Mesendoderm (in vitro differentiated cells): ENCODE data around the gene KCNA10.

Source experiments
- DNase-seq: peaks from one replicate; pipeline ENCODE4 v3.0.0; 2013
- H2AK5ac ChIP-seq: 2 replicates; pipeline ENCODE4 v1.6.1; 2013; ENCODE audit warnings: low read length, inconsistent platforms
- H2BK120ac ChIP-seq: 2 replicates; pipeline ENCODE4 v1.6.1; 2013; ENCODE audit warnings: low read depth, mild to moderate bottlenecking, low read length, moderate library complexity, mixed read lengths
- H2BK15ac ChIP-seq: replicated peaks from 2 replicates; pipeline ENCODE4 v1.6.1; 2013; ENCODE audit warnings: low read depth, mild to moderate bottlenecking, moderate library complexity
- H2BK5ac ChIP-seq: 2 replicates; pipeline ENCODE4 v1.6.1; 2013; ENCODE audit warnings: low read length, inconsistent platforms
- H3K18ac ChIP-seq: 2 replicates; pipeline ENCODE4 v1.6.1; 2013; ENCODE audit warnings: mild to moderate bottlenecking, low read length, mixed read lengths
- H3K23ac ChIP-seq: one replicate; pipeline ENCODE4 v1.6.1; 2013; ENCODE audit warnings: low read length
- H3K27ac ChIP-seq: 2 replicates; pipeline ENCODE4 v1.5.1; 2013; ENCODE audit warnings: low read depth, mild to moderate bottlenecking, inconsistent platforms, low read length, moderate library complexity
- H3K27me3 ChIP-seq: 2 replicates; pipeline ENCODE4 v1.6.1; 2013; ENCODE audit warnings: low read length, control low read depth, mild to moderate bottlenecking, inconsistent platforms; ENCODE audit not compliant: insufficient read depth, poor library complexity
- H3K36me3 ChIP-seq: 2 replicates; pipeline ENCODE4 v1.6.1; 2013; ENCODE audit warnings: low read length, inconsistent platforms; ENCODE audit not compliant: control insufficient read depth, insufficient read depth
- H3K4ac ChIP-seq: one replicate; pipeline ENCODE4 v1.6.1; 2013; ENCODE audit warnings: low read depth, mild to moderate bottlenecking, low read length, moderate library complexity
- H3K4me1 ChIP-seq: 2 replicates; pipeline ENCODE4 v1.6.1; 2013; ENCODE audit warnings: low read depth, low read length, inconsistent platforms; ENCODE audit not compliant: control insufficient read depth
- H3K4me2 ChIP-seq: 2 replicates; pipeline ENCODE4 v1.6.1; 2013; ENCODE audit warnings: low read length
- H3K4me3 ChIP-seq: 2 replicates; pipeline ENCODE4 v1.5.1; 2013; ENCODE audit warnings: mild to moderate bottlenecking, low read length
- H3K56ac ChIP-seq: one replicate; pipeline ENCODE4 v1.6.1; 2013; ENCODE audit warnings: low read length
- H3K79me1 ChIP-seq: 2 replicates; pipeline ENCODE4 v1.6.1; 2013; ENCODE audit warnings: low read length, inconsistent platforms
- H3K79me2 ChIP-seq: 2 replicates; pipeline ENCODE4 v1.6.1; 2013; ENCODE audit warnings: mild to moderate bottlenecking, low read length; ENCODE audit not compliant: control insufficient read depth, insufficient read depth
- H3K9ac ChIP-seq: 2 replicates; pipeline ENCODE4 v1.6.1; 2013; ENCODE audit warnings: low read length, inconsistent platforms
- H4K5ac ChIP-seq: one replicate; pipeline ENCODE4 v1.6.1; 2013; ENCODE audit warnings: low read length
- H4K8ac ChIP-seq: one replicate; pipeline ENCODE4 v1.6.1; 2013; ENCODE audit warnings: low read depth, mild to moderate bottlenecking, control low read depth, low read length, moderate library complexity
- WGBS: extraction: QIAGEN DNeasy Blood & Tissue Kit; methylation state at CpG from one replicate; pipeline ENCODE4 v1.1.7; 2013; ENCODE audit warnings: low lambda C conversion rate, missing lambda C conversion rate; ENCODE audit not compliant: insufficient coverage; ENCODE audit errors: extremely low coverage; 5-methylcytosine and 5-hydroxymethylcytosine counted together

Gene KCNA10

DNA sequence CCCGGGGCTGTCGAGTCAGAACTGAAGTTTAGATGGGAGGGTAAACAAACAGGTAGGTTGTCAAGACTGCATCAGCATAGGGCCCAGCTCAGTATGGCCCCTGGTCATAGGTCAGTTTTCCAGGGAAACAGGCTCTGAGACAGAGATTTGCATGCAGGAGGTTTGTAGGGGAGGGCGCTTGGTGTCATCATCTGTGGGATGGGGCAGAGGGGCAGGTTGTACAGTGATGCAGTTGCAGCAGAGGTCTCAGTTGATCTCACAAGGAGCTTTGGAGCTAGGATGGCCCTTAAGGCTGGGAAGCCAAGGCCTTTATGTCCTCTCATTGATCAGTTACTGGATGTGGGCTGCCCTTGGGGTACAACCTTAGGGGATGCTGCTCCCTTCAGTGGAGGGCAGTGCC is 38.5 kb upstream of the KCNA10 start:
- Histone ChIP-seq H2AK5ac (no peak overlapping the region), H3K4ac (no peak overlapping the region), H2BK120ac (no peak overlapping the region), H3K79me1 (no peaks in the 10 kb centered on the region), H3K56ac (no peak overlapping the region), H3K36me3 (no peaks in the 10 kb centered on the region), H4K5ac (no peak overlapping the region), H3K9ac (no peak overlapping the region), H3K4me2 (no peak overlapping the region), H3K27me3 (peaks cover 1% of the 10 kb centered on the region), H2BK15ac (no peak overlapping the region), H3K23ac (no peak overlapping the region), H3K4me1 (no peaks in the 10 kb centered on the region), H3K18ac (no peak overlapping the region), H2BK5ac (no peak overlapping the region), H3K4me3 (no peak overlapping the region), H4K8ac (no peak overlapping the region), H3K79me2 (no peaks in the 10 kb centered on the region), H3K27ac (no peak overlapping the region)
- no peak for DNase-seq
- no CpG with 5 or more reads among the region's 3 CpGs for WGBS

DNA sequence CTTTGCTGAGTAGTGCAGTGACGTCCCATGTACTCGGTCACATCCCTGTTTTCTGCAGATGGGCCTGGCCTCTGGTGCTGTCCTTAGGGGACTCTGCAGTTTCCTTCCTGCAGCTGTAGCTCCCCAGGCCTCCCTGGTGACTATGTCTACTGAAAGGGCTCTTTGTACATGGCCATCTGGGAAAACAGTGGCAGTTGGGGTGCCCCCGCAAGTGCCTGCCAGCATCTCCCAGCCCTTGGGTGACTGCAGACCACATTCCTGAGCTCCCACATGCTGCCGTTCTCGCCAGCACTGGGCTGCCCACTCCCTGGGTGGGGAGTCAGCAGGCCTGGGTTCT is 37.5 kb upstream of the KCNA10 start:
- Histone ChIP-seq H3K27me3 (peaks cover 1% of the 10 kb centered on the region), H3K4ac (no peak overlapping the region)

DNA sequence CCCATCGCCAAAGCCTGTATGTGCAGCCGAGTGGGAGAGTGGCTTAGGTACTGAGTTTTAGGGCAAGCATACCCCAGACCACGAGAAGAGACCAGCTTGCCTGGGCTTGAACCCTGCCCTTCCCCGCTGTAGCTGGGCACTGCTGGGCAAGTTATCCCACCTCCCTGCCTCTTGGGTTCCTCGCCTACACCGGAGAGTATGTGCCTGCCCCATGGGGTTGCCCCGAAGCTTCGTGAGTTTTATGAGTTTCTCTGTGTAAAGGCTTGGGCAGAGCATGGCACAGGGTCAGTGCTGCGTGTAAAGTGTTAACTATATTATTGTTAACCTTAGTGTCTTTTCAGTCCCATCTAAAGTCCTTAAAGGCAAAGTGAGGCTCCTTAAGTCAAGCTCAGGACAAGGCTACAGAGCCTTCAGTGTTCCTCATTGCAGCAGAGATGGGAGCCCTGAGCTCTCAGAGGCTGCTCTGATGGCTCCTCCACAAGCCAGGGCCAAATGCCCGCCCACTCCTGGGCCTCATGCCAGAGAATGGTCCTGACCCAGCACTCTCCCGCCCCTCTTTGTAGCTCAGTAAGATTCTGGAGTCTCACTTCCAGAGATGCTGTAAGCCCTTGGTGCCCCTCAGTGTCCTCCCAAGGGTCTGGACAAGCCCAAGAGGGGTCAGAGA is 37.0 kb upstream of the KCNA10 start:
- DNase-seq, result no peak
- no peak overlapping the region for H3K4me3 ChIP-seq

More for the DNA sequence above, 37.5 kb upstream of the KCNA10 start:
- H4K8ac ChIP-seq, result no peak overlapping the region
- no peak overlapping the region for H2BK15ac ChIP-seq
- H3K79me2 ChIP-seq, result no peaks in the 10 kb centered on the region
- no peak overlapping the region for H3K4me3 ChIP-seq
- no peaks in the 10 kb centered on the region for H3K36me3 ChIP-seq
- no CpG with 5 or more reads among the region's 5 CpGs for WGBS
- no peak overlapping the region for H3K27ac ChIP-seq
- no peaks in the 10 kb centered on the region for H3K4me1 ChIP-seq
- no peak overlapping the region for H2BK5ac ChIP-seq
- H2AK5ac ChIP-seq, result no peak overlapping the region
- no peak overlapping the region for H4K5ac ChIP-seq
- no peaks in the 10 kb centered on the region for H3K79me1 ChIP-seq
- H3K23ac ChIP-seq, result no peak overlapping the region
- no peak for DNase-seq
- H3K9ac ChIP-seq, result no peak overlapping the region
- H3K56ac ChIP-seq, result no peak overlapping the region
- no peak overlapping the region for H2BK120ac ChIP-seq
- no peak overlapping the region for H3K4me2 ChIP-seq
- H3K18ac ChIP-seq, result no peak overlapping the region

DNA sequence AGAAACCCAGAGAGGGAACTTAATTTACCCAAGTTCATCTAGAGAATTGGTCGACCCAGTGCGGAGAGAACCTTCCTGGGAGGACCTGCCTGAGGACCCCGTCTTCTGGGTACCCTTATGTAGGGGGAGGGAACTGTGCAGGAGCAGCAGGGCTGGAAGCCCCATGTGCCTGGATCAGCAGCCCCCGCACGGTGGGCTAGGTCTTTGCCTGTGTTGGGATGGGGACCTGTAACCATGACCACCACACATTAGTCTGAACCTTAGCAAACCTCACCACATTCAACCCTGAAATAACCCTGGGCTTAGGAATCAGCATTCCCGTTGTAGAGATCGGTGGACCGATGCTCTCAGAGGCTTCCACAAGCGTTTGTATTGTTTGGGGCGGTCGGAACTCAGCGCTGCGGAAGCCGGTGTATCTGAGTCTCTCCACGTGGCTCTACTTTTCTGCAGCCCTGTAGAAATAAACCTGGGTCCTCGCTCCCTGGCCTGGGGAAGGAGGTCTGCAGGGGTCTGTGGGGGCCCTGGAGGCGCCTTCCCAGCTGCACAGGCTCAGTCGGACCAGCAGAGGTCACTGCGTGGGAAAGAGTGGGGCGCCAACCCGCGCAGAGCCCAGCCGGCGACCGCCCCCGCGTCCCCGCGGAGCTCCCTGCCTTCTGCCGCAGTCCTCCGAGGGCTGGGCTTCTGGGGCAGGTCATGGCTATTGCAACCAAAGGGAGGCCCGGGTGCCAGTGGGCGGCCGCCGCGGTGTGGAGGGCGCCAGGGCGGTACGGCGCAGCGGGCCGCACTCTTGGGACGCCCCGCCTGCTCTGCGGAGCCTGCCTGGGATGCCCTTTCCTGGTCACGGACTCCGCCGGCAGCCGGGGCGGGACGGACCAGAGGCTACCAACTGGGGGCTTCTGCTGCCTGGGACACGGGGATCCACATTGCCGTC is 36.2 kb upstream of the KCNA10 start:
- no peak overlapping the region for H3K18ac ChIP-seq
- H3K4me3 ChIP-seq, result no peak overlapping the region
- H2BK15ac ChIP-seq, result no peak overlapping the region
- no peaks in the 10 kb centered on the region for H3K79me1 ChIP-seq
- no peak overlapping the region for H3K4ac ChIP-seq
- no peaks in the 10 kb centered on the region for H3K79me2 ChIP-seq
- no peak overlapping the region for H3K27ac ChIP-seq
- peak; percentile 64 for DNase-seq
- H4K8ac ChIP-seq, result no peak overlapping the region
- H2AK5ac ChIP-seq, result no peak overlapping the region
- no peaks in the 10 kb centered on the region for H3K36me3 ChIP-seq
- H2BK120ac ChIP-seq, result no peak overlapping the region
- peak overlapping the region; percentile 71 for H3K56ac ChIP-seq
- H3K4me2 ChIP-seq, result peak overlapping the region; percentile 68
- peaks cover 1% of the 10 kb centered on the region for H3K27me3 ChIP-seq
- peak overlapping the region; percentile 45 for H3K9ac ChIP-seq
- no peaks in the 10 kb centered on the region for H3K4me1 ChIP-seq
- no peak overlapping the region for H2BK5ac ChIP-seq
- WGBS, result no CpG with 5 or more reads among the region's 53 CpGs
- H4K5ac ChIP-seq, result no peak overlapping the region
- H3K23ac ChIP-seq, result no peak overlapping the region

More for the DNA sequence above, 37.0 kb upstream of the KCNA10 start:
- H3K36me3 ChIP-seq, result no peaks in the 10 kb centered on the region
- H3K4me2 ChIP-seq, result peak overlapping the region; percentile 68
- no peak overlapping the region for H3K4ac ChIP-seq
- H3K56ac ChIP-seq, result peak overlapping the region; percentile 71
- H3K18ac ChIP-seq, result no peak overlapping the region
- H3K27ac ChIP-seq, result no peak overlapping the region
- H3K9ac ChIP-seq, result peak overlapping the region; percentile 45
- no peaks in the 10 kb centered on the region for H3K79me2 ChIP-seq
- H2BK15ac ChIP-seq, result no peak overlapping the region
- H3K79me1 ChIP-seq, result no peaks in the 10 kb centered on the region
- no peak overlapping the region for H3K23ac ChIP-seq
- no peak overlapping the region for H4K8ac ChIP-seq
- no peaks in the 10 kb centered on the region for H3K4me1 ChIP-seq
- H3K27me3 ChIP-seq, result peaks cover 1% of the 10 kb centered on the region
- H4K5ac ChIP-seq, result no peak overlapping the region
- no peak overlapping the region for H2BK120ac ChIP-seq
- H2AK5ac ChIP-seq, result no peak overlapping the region
- no peak overlapping the region for H2BK5ac ChIP-seq
- WGBS, result no CpG with 5 or more reads among the region's 11 CpGs

DNA sequence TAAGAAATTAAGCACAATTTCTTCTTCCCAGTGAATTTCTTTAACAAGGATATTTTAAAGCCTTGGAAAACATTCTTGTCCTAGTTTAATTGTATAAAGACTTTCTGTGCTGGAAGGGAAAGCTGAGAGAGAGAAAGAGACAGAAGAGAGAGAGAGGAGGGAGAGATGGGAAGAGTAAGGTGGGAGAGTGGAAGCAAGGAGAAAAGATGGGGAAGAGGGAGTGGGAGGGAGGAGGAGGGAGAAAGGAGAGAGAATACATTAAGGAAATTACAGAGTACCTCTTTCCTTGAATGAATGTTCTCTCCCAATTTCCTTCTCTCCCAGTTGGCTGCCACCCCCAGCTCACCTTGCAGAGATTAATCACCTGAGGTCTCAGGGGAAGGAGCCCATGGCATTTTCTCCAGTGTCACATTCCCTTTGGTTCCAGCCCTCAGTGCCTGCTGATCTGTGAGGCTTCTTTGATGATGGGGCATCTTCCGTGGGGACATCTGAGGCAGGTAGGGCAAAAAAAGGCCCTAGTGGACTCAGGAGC is 32.4 kb upstream of the KCNA10 start:
- Histone ChIP-seq H3K79me1 (no peaks in the 10 kb centered on the region), H3K79me2 (no peaks in the 10 kb centered on the region), H2BK15ac (no peak overlapping the region), H4K8ac (no peak overlapping the region), H3K9ac (no peak overlapping the region), H4K5ac (no peak overlapping the region), H3K4me2 (no peak overlapping the region), H3K36me3 (no peaks in the 10 kb centered on the region), H3K27me3 (peaks cover 1% of the 10 kb centered on the region), H2BK120ac (no peak overlapping the region), H3K18ac (no peak overlapping the region), H3K4me3 (no peak overlapping the region), H2BK5ac (no peak overlapping the region), H3K56ac (no peak overlapping the region), H3K23ac (no peak overlapping the region), H3K4ac (no peak overlapping the region), H3K27ac (no peak overlapping the region), H2AK5ac (no peak overlapping the region), H3K4me1 (no peaks in the 10 kb centered on the region)
- no CpG with 5 or more reads among the region's 1 CpG for WGBS
- no peak for DNase-seq
